GM12865 (cell line): ENCODE data around the gene VPS16.

ENCODE experiments used
- DNase-seq: peaks from one replicate; pipeline ENCODE4 v3.0.0; 2010; ENCODE audit warnings: low read depth
- H3K4me3 ChIP-seq: 2 replicates; pipeline ENCODE4 v1.5.1; 2011; ENCODE audit warnings: mild to moderate bottlenecking, low read depth, low read length, control low read depth
- CTCF ChIP-seq: IDR thresholded peaks from 2 replicates; pipeline ENCODE4 v1.5.1; 2011; ENCODE audit warnings: low read length, control low read depth, low read depth, inconsistent platforms; ENCODE audit not compliant: insufficient read depth; ENCODE audit errors: missing control alignments

Gene VPS16

GRCh38 chr20:2845607-2846006 is 5.1 kb downstream of the VPS16 start:
- H3K4me3 ChIP-seq: no peak overlapping the region
- DNase-seq: no peak
- TF ChIP-seq CTCF: no peak

- no peak for TF ChIP-seq CTCF
- no peak for DNase-seq
- H3K4me3 ChIP-seq: no peak overlapping the region
Observed at GRCh38 chr20:2846698-2847097, 6.2 kb downstream of the VPS16 start.

GRCh38 chr20:2847802-2848201 is 7.3 kb downstream of the VPS16 start:
- TF ChIP-seq CTCF: no peak
- DNase-seq: no peak

GRCh38 chr20:2849529-2849928 is 9.0 kb downstream of the VPS16 start:
- TF ChIP-seq CTCF: no peak
- no peak for DNase-seq

More at GRCh38 chr20:2847802-2848201, 7.3 kb downstream of the VPS16 start:
- H3K4me3 ChIP-seq: no peak overlapping the region

GRCh38 chr20:2851086-2851485 is 10.5 kb downstream of the VPS16 start:
- H3K4me3 ChIP-seq: no peak overlapping the region
- DNase-seq: no peak
- no peak for TF ChIP-seq CTCF

More at GRCh38 chr20:2849529-2849928, 9.0 kb downstream of the VPS16 start:
- no peak overlapping the region for H3K4me3 ChIP-seq

- DNase-seq: no peak
- H3K4me3 ChIP-seq: no peak overlapping the region
- no peak for TF ChIP-seq CTCF
Observed at GRCh38 chr20:2858591-2858990, 18.0 kb downstream of the VPS16 start.

- DNase-seq: no peak
- no peak overlapping the region for H3K4me3 ChIP-seq
- no peak for TF ChIP-seq CTCF
Observed at GRCh38 chr20:2859330-2860121, 19.0 kb downstream of the VPS16 start.
